PC-3 (cell line): ENCODE data around the gene HTN1. TPM values are rescaled to one million over a fixed set of nuclear protein-coding genes. Genes with fewer than 3 reads are reported as not detected.

Experiments used
- ATAC-seq: fragments of 200-7000 bp; cut with Tn5 transposase; 2 replicates; pipeline ENCODE4 v1.9.1; 2020; ENCODE audit warnings: mild to moderate bottlenecking, moderate library complexity
- BruUV-seq: library from RNA; stranded (reverse); fragments of 400-500 nt; replicated peaks from 2 replicates; lab custom pipeline; 2021; lab: Mats Ljungman, UMichigan
- CTCF ChIA-PET: fragments of 300-600 bp; sonication (Branson Sonifier 250); formaldehyde crosslinking; loops from one replicate; lab custom pipeline; 2022; ENCODE audit warnings: antibody characterized with exemption; lab: Charles Lee
- POLR2A ChIA-PET: fragments of 300-600 bp; sonication (Branson Sonifier 250); formaldehyde crosslinking; loops from one replicate; lab custom pipeline; 2022; ENCODE audit warnings: antibody characterized with exemption; ENCODE audit not compliant: unreplicated experiment; lab: Charles Lee
- DNase-seq: peaks from one replicate; pipeline ENCODE4 v3.0.0-alpha.2; 2015
- H2AFZ ChIP-seq: fragments of 300-600 bp; sonication (generic); 2 replicates; pipeline ENCODE4 v1.6.0; 2016; ENCODE audit warnings: antibody characterized with exemption, low read length
- H3F3A ChIP-seq: fragments of 300-600 bp; sonication (generic); one replicate; pipeline ENCODE4 v1.6.0; 2017; ENCODE audit warnings: antibody characterized with exemption, low read length, control low read depth, mild to moderate bottlenecking; ENCODE audit not compliant: unreplicated experiment
- H3K27ac ChIP-seq: fragments of 300-600 bp; sonication (generic); 2 replicates; pipeline ENCODE4 v1.5.1; 2016; ENCODE audit warnings: mild to moderate bottlenecking, low read length
- H3K27me3 ChIP-seq: fragments of 300-600 bp; sonication (generic); 2 replicates; pipeline ENCODE4 v1.6.1; 2016; ENCODE audit warnings: low read length, mixed read lengths
- H3K36me3 ChIP-seq: fragments of 300-600 bp; sonication (generic); 2 replicates; pipeline ENCODE4 v1.6.1; 2016; ENCODE audit warnings: low read depth, mixed run types, low read length, mixed read lengths
- H3K4me1 ChIP-seq: fragments of 300-600 bp; sonication (generic); 2 replicates; pipeline ENCODE4 v1.5.1; 2016; ENCODE audit warnings: low read length; ENCODE audit not compliant: insufficient read depth
- H3K4me2 ChIP-seq: fragments of 300-600 bp; sonication (generic); 2 replicates; pipeline ENCODE4 v1.6.0; 2016; ENCODE audit warnings: low read length
- H3K4me3 ChIP-seq: fragments of 300-600 bp; sonication (generic); 2 replicates; pipeline ENCODE4 v1.5.1; 2016; ENCODE audit warnings: mild to moderate bottlenecking, low read length, mixed read lengths
- H3K79me2 ChIP-seq: fragments of 300-600 bp; sonication (generic); 2 replicates; pipeline ENCODE4 v1.6.1; 2017; ENCODE audit warnings: low read length, mixed read lengths
- H3K9ac ChIP-seq: fragments of 300-600 bp; sonication (generic); 2 replicates; pipeline ENCODE4 v1.6.0; 2016; ENCODE audit warnings: mild to moderate bottlenecking, low read length
- H3K9me2 ChIP-seq: fragments of 300-600 bp; sonication (generic); replicated peaks from 2 replicates; pipeline ENCODE4 v1.6.1; 2016; ENCODE audit warnings: mixed run types, low read length, mixed read lengths
- H3K9me3 ChIP-seq: fragments of 300-600 bp; sonication (generic); 2 replicates; pipeline ENCODE4 v1.6.1; 2016; ENCODE audit warnings: low read length, mixed read lengths
- H4K20me1 ChIP-seq: fragments of 300-600 bp; sonication (generic); 2 replicates; pipeline ENCODE4 v1.6.1; 2016; ENCODE audit warnings: low read length, mixed read lengths
- EZH2 ChIP-seq: fragments of 300-600 bp; sonication (generic); IDR thresholded peaks from one replicate; pipeline ENCODE4 v1.6.1; 2017; ENCODE audit warnings: antibody characterized with exemption, mild to moderate bottlenecking, low read length; ENCODE audit not compliant: unreplicated experiment
- EZH2phosphoT487 ChIP-seq: fragments of 300-600 bp; sonication (generic); IDR thresholded peaks from 2 replicates; pipeline ENCODE4 v1.6.1; 2018; ENCODE audit warnings: mild to moderate bottlenecking, antibody characterized with exemption, low read length, borderline replicate concordance
- intact Hi-C: fragments of 100-400 bp; cut with micrococcal nuclease; formaldehyde crosslinking; loops from 2 replicates; pipeline ENCODE4 v1.9.0; 2023
- total RNA-seq: library from RNA; depleted of rRNA; stranded (reverse); fragments of >200 nt; gene quantifications from 2 replicates; pipeline ENCODE4 v1.2.3, GENCODE V29; 2014; rRNA removed
- TF ChIP-seq, protein P1 (sequence below): fragments of 300-600 bp; sonication (generic); conservative IDR thresholded peaks from 2 replicates; pipeline ENCODE4 v1.5.1; 2017; ENCODE audit warnings: antibody characterized with exemption, low read depth, mild to moderate bottlenecking, low read length

The HTN1 gene
- total RNA-seq, 1 experiment from 2014 or later = not detected

GRCh38 chr4:70099206-70099605 is 49.0 kb downstream of the HTN1 start:
- Histone ChIP-seq H3K27me3 (peaks cover 40% of the 10 kb centered on the region), H3K9me3 (no peaks in the 10 kb centered on the region), H3F3A (no peaks in the 10 kb centered on the region), H3K4me3 (no peak overlapping the region), H3K27ac (no peak overlapping the region), H3K36me3 (no peaks in the 10 kb centered on the region), H3K4me2 (no peak overlapping the region), H3K9ac (no peak overlapping the region), H3K4me1 (no peaks in the 10 kb centered on the region), H3K9me2 (no peaks in the 10 kb centered on the region), H2AFZ (no peak overlapping the region), H4K20me1 (no peaks in the 10 kb centered on the region), H3K79me2 (no peaks in the 10 kb centered on the region)
- ChIA-PET CTCF (no interaction called here), POLR2A (no interaction called here)
- intact Hi-C loops = no loop called here
- DNase-seq = no peak
- no peak for ATAC-seq
- TF ChIP-seq EZH2 = no peak
- no peak for TF ChIP-seq EZH2phosphoT487
- TF ChIP-seq, protein P1, sequence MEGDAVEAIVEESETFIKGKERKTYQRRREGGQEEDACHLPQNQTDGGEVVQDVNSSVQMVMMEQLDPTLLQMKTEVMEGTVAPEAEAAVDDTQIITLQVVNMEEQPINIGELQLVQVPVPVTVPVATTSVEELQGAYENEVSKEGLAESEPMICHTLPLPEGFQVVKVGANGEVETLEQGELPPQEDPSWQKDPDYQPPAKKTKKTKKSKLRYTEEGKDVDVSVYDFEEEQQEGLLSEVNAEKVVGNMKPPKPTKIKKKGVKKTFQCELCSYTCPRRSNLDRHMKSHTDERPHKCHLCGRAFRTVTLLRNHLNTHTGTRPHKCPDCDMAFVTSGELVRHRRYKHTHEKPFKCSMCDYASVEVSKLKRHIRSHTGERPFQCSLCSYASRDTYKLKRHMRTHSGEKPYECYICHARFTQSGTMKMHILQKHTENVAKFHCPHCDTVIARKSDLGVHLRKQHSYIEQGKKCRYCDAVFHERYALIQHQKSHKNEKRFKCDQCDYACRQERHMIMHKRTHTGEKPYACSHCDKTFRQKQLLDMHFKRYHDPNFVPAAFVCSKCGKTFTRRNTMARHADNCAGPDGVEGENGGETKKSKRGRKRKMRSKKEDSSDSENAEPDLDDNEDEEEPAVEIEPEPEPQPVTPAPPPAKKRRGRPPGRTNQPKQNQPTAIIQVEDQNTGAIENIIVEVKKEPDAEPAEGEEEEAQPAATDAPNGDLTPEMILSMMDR = no peak
- BruUV-seq = no TSS peak

Other genes with a start within 250 kb of the HTN1 start
- not detected in 2 replicates for gene SULT1E1, start 190.3 kb upstream of the HTN1 start, total RNA-seq
- gene CSN1S1, start 119.4 kb upstream of the HTN1 start, total RNA-seq = not detected in 2 replicates
- not detected in 2 replicates for gene CSN2, start 84.7 kb upstream of the HTN1 start, total RNA-seq
- gene STATH, start 54.5 kb upstream of the HTN1 start, total RNA-seq = not detected in 2 replicates
- not detected in 2 replicates for gene HTN3, start 22.0 kb upstream of the HTN1 start, total RNA-seq
- gene PRR27, start 103.8 kb downstream of the HTN1 start, total RNA-seq = not detected in 2 replicates
- gene ODAM, start 145.3 kb downstream of the HTN1 start, total RNA-seq = not detected in 2 replicates
- gene FDCSP, start 175.7 kb downstream of the HTN1 start, total RNA-seq = not detected in 2 replicates
- not detected in 2 replicates for gene CSN3, start 192.2 kb downstream of the HTN1 start, total RNA-seq